Activated B cell treated with CpG ODN at 0.5 μM for 24 hours (primary cell): ENCODE data around the gene PHLDA1. TPM values are rescaled to one million over a fixed set of nuclear protein-coding genes. Genes with fewer than 3 reads are reported as not detected.

Experiments used
- ATAC-seq: fragments of 200-7000 bp; cut with Tn5 transposase; one replicate; pipeline ENCODE4 v1.10.0; 2021; ENCODE audit warnings: low read depth, mild to moderate bottlenecking, moderate library complexity
- CTCF ChIA-PET: fragments of 350-600 bp; sonication (Branson Sonifier 250); formaldehyde crosslinking; loops from one replicate; lab custom pipeline; 2021; ENCODE audit warnings: antibody characterized with exemption; lab: Charles Lee
- POLR2A ChIA-PET: fragments of 350-600 bp; sonication (Branson Sonifier 250); formaldehyde crosslinking; loops from one replicate; lab custom pipeline; 2021; ENCODE audit warnings: antibody characterized with exemption; lab: Charles Lee
- DNase-seq: peaks from one replicate; pipeline ENCODE4 v3.0.0; 2022
- H3K27ac Mint-ChIP-seq: one replicate; pipeline ENCODE4 v1.8.0; 2020; ENCODE audit warnings: mixed read lengths
- H3K27me3 Mint-ChIP-seq: one replicate; pipeline ENCODE4 v1.8.0; 2021; ENCODE audit warnings: mixed read lengths
- H3K36me3 Mint-ChIP-seq: one replicate; pipeline ENCODE4 v1.8.0; 2021; ENCODE audit warnings: low read depth, mixed read lengths
- H3K4me1 Mint-ChIP-seq: one replicate; pipeline ENCODE4 v1.8.0; 2021; ENCODE audit warnings: mixed read lengths
- H3K4me3 Mint-ChIP-seq: one replicate; pipeline ENCODE4 v1.8.0; 2020; ENCODE audit warnings: mild to moderate bottlenecking, mixed read lengths
- H3K9me3 Mint-ChIP-seq: one replicate; pipeline ENCODE4 v1.8.0; 2020; ENCODE audit warnings: mixed read lengths
- CTCF ChIP-seq: fragments of 200-600 bp; IDR thresholded peaks from one replicate; pipeline ENCODE4 v1.8.0; 2022; ENCODE audit warnings: antibody characterized with exemption, mild to moderate bottlenecking
- intact Hi-C: fragments of 100-400 bp; cut with micrococcal nuclease; formaldehyde crosslinking; loops from one replicate; pipeline ENCODE4 v1.15.1; 2024
- total RNA-seq: library from RNA; stranded (reverse); gene quantifications from 2 replicates; pipeline ENCODE4 v1.2.3, GENCODE V29; 2022

Gene PHLDA1
- total RNA-seq, 1 donor from 2014 or later, result 1.1 TPM

DNA sequence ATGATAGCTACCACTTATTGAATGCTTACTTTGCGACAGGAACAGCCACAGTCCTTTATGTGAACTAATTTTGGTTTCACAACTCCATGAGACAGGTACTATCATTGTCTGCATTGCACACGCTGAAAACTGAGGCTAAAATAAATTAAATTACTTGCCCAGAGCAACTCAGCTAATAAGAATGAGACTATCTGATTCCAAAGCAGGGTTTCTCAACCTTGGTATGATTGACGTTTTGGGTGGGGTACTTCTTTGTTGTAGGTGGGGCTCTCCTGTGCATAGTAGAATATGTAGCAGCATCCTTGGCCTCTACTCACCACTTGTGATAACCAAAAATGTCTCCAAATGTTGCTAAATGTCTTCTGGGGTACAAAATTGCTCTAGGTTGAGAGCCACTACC is 9.1 kb downstream of the PHLDA1 start:
- no peak overlapping the region for H3K27ac Mint-ChIP-seq
- peaks cover 23% of the 10 kb centered on the region for H3K27me3 Mint-ChIP-seq
- DNase-seq (no peak), ATAC-seq (no peak)
- peaks cover 19% of the 10 kb centered on the region for H3K4me1 Mint-ChIP-seq
- CTCF ChIA-PET, result interaction anchor here (1.5 kb wide), 1 partner anchor 496 kb away, joined by 3 read pairs; no protein-coding TSS in a partner anchor
- H3K4me3 Mint-ChIP-seq, result no peak overlapping the region
- TF ChIP-seq CTCF, result no peak
- POLR2A ChIA-PET, result no interaction called here
- H3K9me3 Mint-ChIP-seq, result no peaks in the 10 kb centered on the region
- no peaks in the 10 kb centered on the region for H3K36me3 Mint-ChIP-seq
- intact Hi-C loops, result no loop called here

- intact Hi-C loops, result loop anchor here (1.0 to 2.0 kb wide), 2 partner anchors 10 to 42 kb away; partner anchors contain the start of gene PHLDA1
- DNase-seq (no peak), ATAC-seq (peak; percentile 62)
- Mint-ChIP-seq H3K4me1 (peaks cover 19% of the 10 kb centered on the region), H3K27me3 (peaks cover 24% of the 10 kb centered on the region), H3K9me3 (no peaks in the 10 kb centered on the region), H3K36me3 (no peaks in the 10 kb centered on the region), H3K27ac (no peak overlapping the region), H3K4me3 (no peak overlapping the region)
- ChIA-PET POLR2A (interaction anchor here (0.7 to 2.6 kb wide), 2 partner anchors 10 to 90 kb away, joined by 6 to 10 read pairs; partner anchors contain the start of gene PHLDA1), CTCF (interaction anchor here (0.8 kb wide), 1 partner anchor 16 kb away, joined by 3 read pairs; no protein-coding TSS in a partner anchor)
- no peak for TF ChIP-seq CTCF
These were observed 10.6 kb downstream of the PHLDA1 start for GRCh38 chr12:76020731-76021672.

- H3K36me3 Mint-ChIP-seq, result no peaks in the 10 kb centered on the region
These were observed 11.3 kb downstream of the PHLDA1 start for GRCh38 chr12:76020281-76020680.

DNA sequence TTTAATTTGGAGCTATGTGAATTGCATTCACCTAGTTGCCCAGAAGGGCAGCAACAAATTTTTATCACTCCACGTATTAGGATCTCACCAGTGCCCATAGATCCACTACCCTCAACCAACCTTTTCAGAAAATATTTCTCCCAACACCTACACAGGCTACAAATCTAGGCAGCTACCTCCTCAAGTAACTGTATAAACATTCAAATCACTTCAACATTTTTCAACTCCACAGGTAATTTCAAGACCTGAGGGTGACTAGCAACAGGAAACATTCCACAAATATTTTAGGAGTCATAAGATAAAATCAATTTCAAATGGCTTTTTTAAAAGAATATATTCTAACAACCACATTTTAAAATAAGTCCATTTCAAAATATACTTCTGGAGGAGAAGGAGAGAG is 12.9 kb downstream of the PHLDA1 start:
- intact Hi-C loops, result no loop called here
- H3K27ac Mint-ChIP-seq, result no peak overlapping the region
- DNase-seq (no peak), ATAC-seq (no peak)
- no peak overlapping the region for H3K4me3 Mint-ChIP-seq
- CTCF ChIA-PET, result no interaction called here
- H3K27me3 Mint-ChIP-seq, result peaks cover 15% of the 10 kb centered on the region
- H3K4me1 Mint-ChIP-seq, result peaks cover 13% of the 10 kb centered on the region
- H3K36me3 Mint-ChIP-seq, result no peaks in the 10 kb centered on the region
- POLR2A ChIA-PET, result no interaction called here
- no peak for TF ChIP-seq CTCF
- H3K9me3 Mint-ChIP-seq, result no peaks in the 10 kb centered on the region

More at GRCh38 chr12:76020281-76020680, 11.3 kb downstream of the PHLDA1 start:
- Mint-ChIP-seq H3K27ac (peak overlapping the region; percentile 19), H3K4me3 (peak overlapping the region; percentile 6), H3K4me1 (peaks cover 19% of the 10 kb centered on the region), H3K9me3 (no peaks in the 10 kb centered on the region), H3K27me3 (peaks cover 21% of the 10 kb centered on the region)
- intact Hi-C loops, result loop anchor here (1.0 to 2.0 kb wide), 2 partner anchors 11 to 41 kb away; partner anchors contain the start of gene PHLDA1
- DNase-seq (no peak), ATAC-seq (peak; percentile 55)
- ChIA-PET POLR2A (interaction anchor here (0.7 to 2.6 kb wide), 2 partner anchors 11 to 90 kb away, joined by 6 to 10 read pairs; partner anchors contain the start of gene PHLDA1), CTCF (interaction anchor here (0.8 kb wide), 1 partner anchor 17 kb away, joined by 3 read pairs; no protein-coding TSS in a partner anchor)
- TF ChIP-seq CTCF, result no peak

DNA sequence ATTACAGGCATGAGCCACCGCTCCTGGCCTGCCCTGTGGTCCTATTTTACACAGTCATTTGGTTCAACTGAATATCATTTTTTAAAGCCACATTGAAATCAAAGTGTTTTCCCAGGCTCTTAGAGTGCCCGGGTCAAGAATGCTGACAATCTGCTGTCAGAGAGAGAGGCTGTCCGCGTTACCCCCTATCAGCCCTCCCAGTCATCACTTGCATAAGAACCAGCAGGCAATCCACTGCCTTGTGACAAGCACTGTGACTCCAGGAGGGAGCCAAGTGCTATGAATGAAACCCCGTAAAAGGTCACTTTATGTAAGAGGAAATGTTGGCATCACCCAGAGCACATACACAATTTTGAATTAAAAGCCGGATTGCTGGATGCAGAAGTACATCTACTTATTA is 13.5 kb downstream of the PHLDA1 start:
- ATAC-seq, result no peak
- Mint-ChIP-seq H3K27ac (no peak overlapping the region), H3K4me3 (no peak overlapping the region), H3K27me3 (peaks cover 15% of the 10 kb centered on the region), H3K4me1 (peaks cover 13% of the 10 kb centered on the region), H3K9me3 (no peaks in the 10 kb centered on the region), H3K36me3 (no peaks in the 10 kb centered on the region)
- DNase-seq, result no peak
- intact Hi-C loops, result no loop called here
- no peak for TF ChIP-seq CTCF
- CTCF ChIA-PET, result no interaction called here
- POLR2A ChIA-PET, result no interaction called here
